Urothelium cell line (cell line): ENCODE data around the gene DIABLO.
"Not testable (repeated sequence)": the region's sequence is repeated elsewhere in the genome, so short reads cannot be mapped to it uniquely, and the experiment has no call there.

Experiments used
- DNase-seq: peaks from one replicate; pipeline ENCODE4 v3.0.0; 2011; ENCODE audit warnings: low spot score, mixed read lengths
- FAIRE-seq: peaks from 2 replicates; lab custom pipeline; 2011; peaks lifted over from hg19 to GRCh38; lab: Jason Lieb, UNC

Gene DIABLO

GRCh38 chr12:122215771-122216170 lies 10.1 kb downstream of the DIABLO start:
- FAIRE-seq (no peak), DNase-seq (no peak)

DNA sequence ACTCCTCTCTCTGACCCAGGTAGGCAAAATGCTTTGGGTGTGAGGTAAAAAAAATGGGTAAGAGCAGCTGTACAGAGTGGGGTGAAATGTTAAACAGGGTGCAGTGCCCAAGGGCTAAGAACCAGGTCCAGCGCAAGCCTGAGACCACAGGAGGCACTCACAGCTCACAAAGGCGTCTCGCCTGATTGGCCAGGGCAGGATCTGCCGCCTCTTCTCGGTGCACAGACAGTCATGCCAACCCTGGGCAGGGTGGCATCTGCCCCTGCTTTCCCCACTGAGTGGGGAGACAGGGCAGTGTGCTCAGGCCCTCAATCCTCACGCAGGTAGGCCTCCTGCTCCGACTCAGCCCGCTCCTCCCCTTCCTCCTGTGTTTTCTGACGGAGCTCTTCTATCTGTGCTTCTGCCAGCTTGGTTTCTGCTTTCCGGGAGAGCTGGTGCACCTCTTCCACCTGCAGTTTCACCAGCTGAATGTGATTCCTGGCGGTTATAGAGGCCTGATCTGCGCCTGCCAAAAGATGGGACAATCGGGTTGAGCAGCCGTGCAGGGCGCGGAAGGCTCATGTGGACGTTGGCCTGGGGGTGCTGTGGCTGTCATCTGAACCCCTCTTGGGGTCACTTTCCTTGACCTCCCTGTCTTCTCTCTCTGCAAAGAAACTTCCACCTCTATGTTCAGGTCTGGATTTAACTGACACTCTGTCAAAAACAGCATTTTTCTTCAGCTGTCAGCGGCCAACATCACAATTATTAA lies 17.6 kb downstream of the DIABLO start:
- DNase-seq = no peak
- FAIRE-seq = no peak

DNA sequence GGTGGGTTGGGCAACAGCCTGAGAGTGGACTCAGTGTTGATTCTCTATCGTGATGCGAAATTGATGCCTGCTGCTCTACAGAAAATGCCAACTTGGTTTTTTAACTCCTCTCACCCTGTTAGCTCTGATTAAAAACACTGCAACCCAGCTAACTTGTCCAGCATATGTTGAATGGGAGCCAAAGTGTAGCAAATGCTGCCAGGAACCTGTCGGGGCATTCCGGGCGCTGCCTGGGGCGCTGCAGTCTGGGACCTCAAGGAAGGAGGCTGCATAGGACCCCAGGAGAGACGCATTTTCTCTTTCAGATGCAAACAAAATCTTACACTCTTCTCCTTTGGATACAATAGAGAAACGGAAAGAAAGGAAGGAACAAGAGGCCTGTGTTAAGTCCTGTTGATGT lies 18.5 kb downstream of the DIABLO start:
- FAIRE-seq (no peak), DNase-seq (no peak)

DNA sequence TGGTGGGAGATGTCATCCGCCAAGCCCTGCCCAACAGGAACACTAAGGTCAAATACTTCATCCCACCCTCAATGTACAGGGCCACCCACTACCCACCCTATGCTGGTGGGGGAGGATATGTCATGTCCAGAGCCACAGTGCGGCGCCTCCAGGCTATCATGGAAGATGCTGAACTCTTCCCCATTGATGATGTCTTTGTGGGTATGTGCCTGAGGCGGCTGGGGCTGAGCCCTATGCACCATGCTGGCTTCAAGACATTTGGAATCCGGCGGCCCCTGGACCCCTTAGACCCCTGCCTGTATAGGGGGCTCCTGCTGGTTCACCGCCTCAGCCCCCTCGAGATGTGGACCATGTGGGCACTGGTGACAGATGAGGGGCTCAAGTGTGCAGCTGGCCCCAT lies 18.9 kb downstream of the DIABLO start:
- FAIRE-seq = no peak
- no peak for DNase-seq

- no peak for FAIRE-seq
- no peak for DNase-seq
Observed at GRCh38 chr12:122206111-122206881, 19.6 kb downstream of the DIABLO start.

GRCh38 chr12:122205053-122205925 lies 20.6 kb downstream of the DIABLO start:
- FAIRE-seq (peak; percentile 42), DNase-seq (no peak)

DNA sequence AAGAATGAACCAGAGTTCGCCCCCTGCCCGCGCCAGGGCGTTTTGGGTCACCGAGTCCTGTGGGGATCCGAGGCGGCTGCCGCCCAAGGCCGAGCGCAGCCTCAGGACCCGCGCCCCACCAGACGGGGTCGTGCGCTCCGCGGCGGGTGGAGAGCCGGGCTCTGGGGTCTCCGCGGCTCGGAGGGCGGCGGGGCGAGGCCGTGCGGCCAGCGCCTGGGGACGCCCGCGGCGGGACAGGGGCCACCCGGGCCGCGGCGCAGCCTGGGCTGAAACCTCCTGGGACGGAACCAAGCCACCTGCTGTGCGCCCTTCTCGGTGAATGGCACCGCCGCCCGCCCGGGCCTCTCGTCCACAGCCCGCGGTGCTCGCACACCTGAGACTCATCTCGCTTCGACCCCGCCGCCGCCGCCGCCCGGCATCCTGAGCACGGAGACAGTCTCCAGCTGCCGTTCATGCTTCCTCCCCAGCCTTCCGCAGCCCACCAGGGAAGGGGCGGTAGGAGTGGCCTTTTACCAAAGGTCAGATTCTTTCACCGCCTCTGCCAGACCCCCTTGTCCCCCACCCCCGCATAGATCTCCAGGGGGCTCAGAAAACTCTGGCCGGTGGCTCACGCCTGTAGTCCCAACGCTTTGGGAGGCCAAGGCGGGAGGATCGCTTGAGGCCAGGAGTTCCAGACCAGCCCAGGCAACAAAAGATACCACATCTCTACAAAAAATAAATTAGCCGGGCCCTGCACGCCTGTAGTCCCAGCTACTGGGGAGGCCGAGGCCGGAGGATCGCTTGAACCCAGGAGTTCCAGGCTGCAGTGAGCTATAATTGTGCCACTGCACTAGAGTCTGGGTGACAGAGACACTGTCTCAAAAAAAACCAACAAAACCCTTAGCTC lies 21.4 kb downstream of the DIABLO start:
- FAIRE-seq (no peak), DNase-seq (no peak)

GRCh38 chr12:122203301-122204166 lies 22.3 kb downstream of the DIABLO start, which contains the start of gene B3GNT4:
Gene B3GNT4 (plus strand): TSS chr12:122203709. CDS start chr12:122204619, 910 bp downstream.
- peak; percentile 86 for DNase-seq
- FAIRE-seq = peak; percentile 68

- FAIRE-seq, DNase-seq: not testable (repeated sequence)
Observed at GRCh38 chr12:122202811-122203210, 23.0 kb downstream of the DIABLO start.

DNA sequence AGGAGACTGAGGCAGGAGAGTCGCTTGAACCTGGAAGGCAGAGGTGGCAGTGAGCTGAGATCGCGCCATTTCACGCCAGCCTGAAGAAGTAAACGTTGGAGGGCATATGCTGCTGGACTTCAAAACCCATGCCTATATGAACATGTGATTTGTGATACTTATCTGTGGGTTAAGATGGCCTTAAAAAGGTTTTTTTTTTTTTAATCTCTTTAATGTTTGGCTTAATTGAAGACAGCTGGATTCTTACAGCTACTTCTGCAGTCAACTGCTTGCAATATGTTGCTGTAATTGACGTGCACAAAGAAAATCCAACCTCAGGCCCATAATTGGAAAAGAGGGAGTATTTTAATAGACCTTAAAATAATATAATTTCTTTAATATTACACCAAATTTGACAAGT lies 23.8 kb downstream of the DIABLO start:
- DNase-seq (no peak), FAIRE-seq (no peak)

GRCh38 chr12:122201381-122201780 lies 24.5 kb downstream of the DIABLO start:
- no peak for DNase-seq
- no peak for FAIRE-seq

DNA sequence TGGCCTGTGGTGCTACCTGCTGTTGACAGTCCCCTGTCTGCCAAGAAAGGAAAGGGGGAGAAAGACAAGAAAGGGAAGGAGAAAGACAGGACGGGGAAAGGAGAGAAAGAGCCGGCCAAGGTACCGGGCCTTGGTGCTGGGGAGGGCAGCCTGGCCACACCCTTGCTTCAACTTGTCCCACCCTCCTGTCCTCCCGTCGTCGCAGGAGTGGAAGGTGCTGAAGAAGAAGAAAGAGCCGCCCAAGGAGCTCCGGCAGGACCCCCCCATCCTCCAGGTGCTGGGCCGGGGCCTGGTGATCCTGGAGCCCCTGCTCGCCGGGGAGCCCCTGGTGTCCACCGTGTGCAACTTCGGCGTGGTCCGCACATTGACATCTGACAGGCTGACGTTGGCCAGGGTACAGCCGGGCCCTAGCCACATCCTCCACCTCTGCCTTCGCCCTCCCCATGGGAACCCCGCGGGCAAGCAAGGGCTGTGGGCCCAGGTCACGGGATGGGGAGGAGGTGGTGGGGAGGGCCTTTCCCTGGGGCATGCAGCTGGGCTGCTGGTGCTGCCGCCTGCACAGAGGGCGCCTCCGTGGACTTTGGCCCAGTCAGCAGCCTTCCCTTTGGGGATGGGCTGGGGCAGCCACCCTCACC lies 25.2 kb downstream of the DIABLO start:
- DNase-seq (no peak), FAIRE-seq (no peak)

GRCh38 chr12:122199484-122200355 lies 26.1 kb downstream of the DIABLO start:
- DNase-seq (no peak), FAIRE-seq (no peak)

DNA sequence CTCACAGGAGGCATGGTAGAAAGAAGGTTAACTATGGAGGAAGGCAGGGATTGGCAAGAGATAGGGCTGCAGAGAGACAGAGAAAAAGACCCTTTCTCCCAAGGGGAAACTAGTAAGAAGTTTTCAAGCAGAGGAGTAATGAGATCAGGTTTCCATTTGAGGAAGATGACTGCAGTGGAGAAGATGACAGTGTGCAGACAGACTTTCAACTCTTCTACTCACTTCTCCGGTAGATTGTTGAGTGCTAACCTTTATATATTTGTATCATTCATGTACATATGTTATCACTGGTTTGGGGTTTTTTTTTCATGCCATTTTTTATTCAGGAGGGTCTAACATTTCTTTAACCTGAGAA lies 28.3 kb downstream of the DIABLO start:
- no peak for FAIRE-seq

GRCh38 chr12:122195405-122195804 lies 30.4 kb downstream of the DIABLO start:
- DNase-seq = no peak
- no peak for FAIRE-seq

More for the DNA sequence above, 28.3 kb downstream of the DIABLO start:
- no peak for DNase-seq

DNA sequence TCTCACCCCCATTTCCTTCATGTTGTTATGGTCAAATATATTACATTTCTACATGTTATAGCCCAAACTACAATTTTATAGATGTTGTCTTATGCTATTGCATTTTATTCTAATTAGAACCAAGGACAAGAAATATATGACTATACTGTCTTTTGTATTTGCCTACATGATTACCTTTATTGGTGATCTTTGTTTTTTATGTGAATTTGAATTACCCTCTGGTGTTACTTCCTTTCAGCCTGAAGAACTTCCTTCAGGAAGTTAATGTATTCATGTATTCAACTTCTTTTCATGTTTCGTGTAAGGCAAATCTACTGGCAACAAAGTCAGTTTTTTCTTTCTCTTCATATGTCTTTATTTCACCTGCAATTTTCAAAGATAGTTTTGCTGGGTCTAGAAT lies 31.0 kb downstream of the DIABLO start:
- FAIRE-seq = no peak
- no peak for DNase-seq

- DNase-seq = no peak
- FAIRE-seq = no peak
Observed at GRCh38 chr12:122192441-122192840, 33.4 kb downstream of the DIABLO start.
